ENCODE measurements around the gene PDE2A.

Gene PDE2A

DNA sequence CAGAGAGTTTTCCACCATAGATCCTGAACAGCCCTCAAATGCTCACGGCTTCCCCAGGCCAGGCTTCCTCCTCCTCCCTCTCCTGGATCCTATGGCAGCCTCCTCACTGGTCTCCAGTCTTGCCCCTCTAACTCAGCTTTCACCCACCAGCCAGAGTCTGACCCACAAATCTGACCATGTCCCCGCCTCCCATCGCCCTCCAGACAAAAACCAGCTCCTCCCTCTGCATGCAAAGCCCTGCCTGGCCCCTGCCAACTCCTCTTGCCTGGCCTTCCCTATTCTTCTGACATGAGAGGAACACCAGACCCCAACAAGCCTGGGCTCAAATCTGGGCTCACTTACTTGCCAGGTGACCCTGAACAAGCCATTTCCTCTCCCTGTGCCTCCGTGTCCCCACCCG lies 32.4 kb upstream of the PDE2A start:
- H3K27ac ChIP-seq: peak overlapping the region; percentile 15
- POLR2A ChIA-PET (ENCODE audit: low non-redundant PET): no interaction called here
- CTCF ChIA-PET: interaction anchor here (0.6 kb wide), 2 partner anchors 107 to 238 kb away, joined by 4 to 6 read pairs; no protein-coding TSS in a partner anchor
- TF ChIP-seq, protein P1, sequence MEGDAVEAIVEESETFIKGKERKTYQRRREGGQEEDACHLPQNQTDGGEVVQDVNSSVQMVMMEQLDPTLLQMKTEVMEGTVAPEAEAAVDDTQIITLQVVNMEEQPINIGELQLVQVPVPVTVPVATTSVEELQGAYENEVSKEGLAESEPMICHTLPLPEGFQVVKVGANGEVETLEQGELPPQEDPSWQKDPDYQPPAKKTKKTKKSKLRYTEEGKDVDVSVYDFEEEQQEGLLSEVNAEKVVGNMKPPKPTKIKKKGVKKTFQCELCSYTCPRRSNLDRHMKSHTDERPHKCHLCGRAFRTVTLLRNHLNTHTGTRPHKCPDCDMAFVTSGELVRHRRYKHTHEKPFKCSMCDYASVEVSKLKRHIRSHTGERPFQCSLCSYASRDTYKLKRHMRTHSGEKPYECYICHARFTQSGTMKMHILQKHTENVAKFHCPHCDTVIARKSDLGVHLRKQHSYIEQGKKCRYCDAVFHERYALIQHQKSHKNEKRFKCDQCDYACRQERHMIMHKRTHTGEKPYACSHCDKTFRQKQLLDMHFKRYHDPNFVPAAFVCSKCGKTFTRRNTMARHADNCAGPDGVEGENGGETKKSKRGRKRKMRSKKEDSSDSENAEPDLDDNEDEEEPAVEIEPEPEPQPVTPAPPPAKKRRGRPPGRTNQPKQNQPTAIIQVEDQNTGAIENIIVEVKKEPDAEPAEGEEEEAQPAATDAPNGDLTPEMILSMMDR (conservative IDR thresholded peaks at IDR 0.05; ENCODE audit: low read depth): no peak
- DNase-seq (ENCODE audit: low spot score): no peak

DNA sequence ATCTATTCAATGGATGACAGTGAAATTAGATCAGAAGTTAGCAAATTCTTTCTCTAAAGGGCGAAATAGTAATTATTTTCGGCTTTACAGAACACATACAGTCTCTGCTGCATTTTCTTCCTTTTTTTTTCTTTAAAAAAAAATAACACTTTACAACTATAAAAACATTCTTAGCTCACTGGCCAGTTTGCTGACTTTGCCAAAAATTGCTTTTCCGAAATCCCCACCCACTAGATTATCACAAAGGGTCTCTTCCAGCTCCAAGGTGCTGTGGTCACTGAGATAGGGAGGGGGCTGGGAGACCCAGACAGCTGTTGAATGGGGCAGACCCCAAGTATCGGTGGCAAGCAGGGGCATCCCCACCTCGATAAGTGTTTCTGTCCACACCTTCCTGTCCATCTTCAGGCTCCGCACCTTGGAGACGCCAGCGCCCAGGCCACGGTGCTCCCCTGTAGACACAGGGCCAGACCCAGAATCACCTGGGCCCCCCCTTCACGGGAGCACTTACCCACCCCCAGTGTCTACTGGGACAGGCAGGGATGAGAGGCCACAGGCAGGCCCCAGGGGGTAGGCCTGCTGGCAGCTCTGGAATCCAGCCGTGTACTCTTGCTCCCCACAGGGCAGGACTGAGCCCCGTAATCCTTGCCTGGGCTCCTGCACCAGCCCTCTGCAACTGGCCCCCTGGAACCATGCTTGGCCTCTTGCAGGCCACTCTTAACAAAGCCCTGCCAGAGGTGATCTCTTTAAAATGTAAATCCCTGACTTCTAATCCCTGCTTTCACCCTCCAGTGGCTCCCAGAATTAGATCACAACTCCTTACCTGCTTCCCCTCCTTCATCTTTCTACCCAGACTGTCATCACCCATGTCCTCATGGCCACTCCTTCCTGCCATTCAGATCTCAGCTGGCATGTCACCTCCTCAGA lies 31.5 kb upstream of the PDE2A start:
- ChIA-PET POLR2A (ENCODE audit: low non-redundant PET) (no interaction called here), CTCF (no interaction called here)
- TF ChIP-seq, protein P1 (conservative IDR thresholded peaks at IDR 0.05; ENCODE audit: low read depth): no peak
- no peak for DNase-seq (ENCODE audit: low spot score)
- H3K27ac ChIP-seq: peak overlapping the region; percentile 15

DNA sequence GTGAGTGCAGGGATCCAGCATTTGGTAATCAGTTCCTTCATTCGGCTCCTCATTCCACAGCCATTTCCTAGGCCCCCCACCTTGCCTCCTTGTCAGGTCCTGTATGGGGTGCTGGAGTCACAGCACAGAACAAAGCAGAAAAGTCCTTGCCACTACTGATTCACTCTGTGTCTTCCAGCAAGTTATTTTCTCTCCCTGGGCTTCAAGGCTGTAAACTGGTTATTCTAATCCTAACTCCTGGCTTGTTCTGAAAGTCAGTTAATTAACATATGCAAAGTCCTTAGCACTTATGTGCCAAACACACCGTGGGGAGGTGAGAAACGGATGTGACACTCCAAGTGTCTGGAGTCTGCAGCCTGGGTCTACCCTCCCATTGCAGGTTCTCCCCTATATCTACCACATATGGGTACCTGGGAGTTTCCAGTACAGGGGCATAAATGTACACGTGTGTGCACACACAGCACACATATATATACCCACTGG lies 30.6 kb upstream of the PDE2A start:
- peak overlapping the region; percentile 44; the same call in 1 of the 2 replicates for H3K27ac ChIP-seq
- TF ChIP-seq, protein P1 (conservative IDR thresholded peaks at IDR 0.05; ENCODE audit: low read depth): no peak
- CTCF ChIA-PET: no interaction called here
- no peak for DNase-seq (ENCODE audit: low spot score)
- POLR2A ChIA-PET (ENCODE audit: low non-redundant PET): no interaction called here

DNA sequence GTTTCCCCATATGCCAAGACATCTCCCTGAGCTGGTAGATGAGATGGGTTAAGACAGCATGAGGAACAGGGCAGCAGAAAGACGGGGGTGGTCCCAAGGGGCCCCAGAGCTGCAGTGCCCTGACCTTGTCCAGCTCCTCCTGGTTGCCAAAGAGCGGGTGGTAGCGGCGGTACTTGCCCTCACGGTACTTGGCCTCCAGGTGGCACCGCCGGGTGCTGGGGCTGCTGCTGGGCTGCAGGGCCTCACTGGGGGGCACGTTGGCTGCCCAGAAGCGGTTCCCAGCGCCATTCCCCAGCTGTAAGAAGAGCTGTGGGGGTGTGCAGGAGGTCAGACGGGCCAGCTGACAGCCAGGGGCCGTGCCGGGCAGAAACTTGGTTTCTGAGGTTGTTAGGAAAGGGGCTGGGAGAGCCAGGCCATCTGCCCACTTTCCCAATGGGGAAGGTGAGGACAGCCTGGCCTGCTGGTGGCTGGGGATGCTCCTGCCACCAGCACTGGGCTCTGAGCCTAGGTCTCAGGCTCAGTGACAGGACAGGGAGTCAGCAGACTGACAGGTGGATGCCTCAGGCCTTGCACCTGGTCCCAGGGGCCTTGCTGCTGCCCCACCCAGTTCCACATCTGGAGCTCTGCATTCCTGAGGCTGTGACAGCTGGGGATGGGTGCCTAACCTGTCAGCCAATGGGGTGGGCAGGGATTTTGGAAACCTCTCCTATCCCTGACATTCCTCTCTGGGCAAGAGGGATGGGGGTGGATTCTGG lies 30.0 kb upstream of the PDE2A start:
- CTCF ChIA-PET: interaction anchor here (0.9 to 1.8 kb wide), 2 partner anchors 21 to 67 kb away, joined by 4 read pairs; no protein-coding TSS in a partner anchor
- TF ChIP-seq, protein P1 (conservative IDR thresholded peaks at IDR 0.05; ENCODE audit: low read depth): no peak
- POLR2A ChIA-PET (ENCODE audit: low non-redundant PET): no interaction called here

DNA sequence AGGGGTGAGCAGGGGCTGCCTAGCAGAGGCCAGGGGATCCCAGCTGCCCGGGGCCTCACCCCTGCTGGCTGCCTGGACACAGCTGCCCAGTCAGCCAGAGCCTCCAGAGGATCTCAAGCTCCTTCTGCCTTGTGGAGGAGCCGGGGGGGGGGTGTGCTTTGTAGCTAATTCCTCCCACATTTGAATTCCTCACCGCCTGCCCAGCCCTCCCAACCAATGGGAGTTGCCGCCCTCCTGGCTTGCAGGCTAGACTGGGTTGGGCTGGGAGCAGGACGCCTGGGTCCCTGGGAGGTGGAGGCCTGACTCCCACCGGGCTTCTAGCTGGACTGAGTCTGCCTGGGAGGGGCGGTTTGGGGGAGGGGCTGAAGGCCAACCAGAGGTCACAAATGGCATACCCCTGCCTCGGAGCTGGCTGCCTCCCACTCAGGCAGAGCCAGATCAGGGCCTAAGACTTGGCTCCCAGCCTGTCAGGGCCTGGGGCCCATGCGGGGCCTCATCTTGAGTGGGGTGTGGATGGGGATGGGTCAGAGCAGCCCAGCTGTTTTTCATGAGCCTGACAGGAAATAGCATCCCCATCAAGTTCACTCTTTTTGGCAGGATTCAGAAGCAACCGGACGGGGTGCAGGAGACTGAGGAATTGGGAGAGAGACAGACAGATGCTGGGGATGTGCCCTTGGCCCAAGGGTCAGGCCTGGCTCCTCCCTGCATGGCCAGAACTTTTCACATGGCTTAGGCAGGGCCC lies 29.2 kb upstream of the PDE2A start:
- ChIA-PET POLR2A (ENCODE audit: low non-redundant PET) (no interaction called here), CTCF (interaction anchor here (0.9 to 1.8 kb wide), 2 partner anchors 22 to 68 kb away, joined by 4 read pairs; no protein-coding TSS in a partner anchor)
- TF ChIP-seq, protein P1 (conservative IDR thresholded peaks at IDR 0.05; ENCODE audit: low read depth): no peak
- DNase-seq (ENCODE audit: low spot score): no peak
- peak overlapping the region; percentile 44 for H3K27ac ChIP-seq

More for the DNA sequence above, 30.0 kb upstream of the PDE2A start:
- DNase-seq (ENCODE audit: low spot score): no peak
- H3K27ac ChIP-seq: peak overlapping the region; percentile 44
